ENCODE results near the gene SEMA6B. TPM values are rescaled to one million over a fixed set of nuclear protein-coding genes. Genes with fewer than 3 reads are reported as not detected.

The SEMA6B gene
- total RNA-seq, 3 donors from 2014 or later = 2.3 to 8.8 (median 3.2) TPM

- no peak for TF ChIP-seq POLR2AphosphoS5 (IDR thresholded peaks at IDR 0.05)
- peak overlapping the region in 1 of 2 donors; percentile 7 for H3K27ac ChIP-seq
- DNase-seq (ENCODE audit: low spot score in 2 of 2) = no peak
- no peaks in the 10 kb centered on the region for H3K4me1 ChIP-seq
- H3K4me3 ChIP-seq = no peak overlapping the region
- H3K36me3 ChIP-seq = no peaks in the 10 kb centered on the region
- H3K27me3 ChIP-seq = no peaks in the 10 kb centered on the region
- no peaks in the 10 kb centered on the region for H3K9me3 ChIP-seq
- intact Hi-C loops (cut with DNase I; ENCODE audit: low total_unique reads) = no loop called here
These were observed 52.9 kb downstream of the SEMA6B start for GRCh38 chr19:4506449-4507149.

GRCh38 chr19:4505570-4506448 is 53.7 kb downstream of the SEMA6B start:
- no peak for DNase-seq (ENCODE audit: low spot score in 2 of 2)
- Histone ChIP-seq H3K27ac (no peak overlapping the region), H3K27me3 (no peaks in the 10 kb centered on the region), H3K9me3 (no peaks in the 10 kb centered on the region), H3K36me3 (no peaks in the 10 kb centered on the region), H3K4me1 (no peaks in the 10 kb centered on the region), H3K4me3 (no peak overlapping the region)
- TF ChIP-seq POLR2AphosphoS5 (IDR thresholded peaks at IDR 0.05) (no peak), CTCF (IDR thresholded peaks at IDR 0.05) (no peak), POLR2A (IDR thresholded peaks at IDR 0.05) (no peak)
- intact Hi-C loops (cut with DNase I; ENCODE audit: low total_unique reads) = no loop called here

- intact Hi-C loops (cut with DNase I; ENCODE audit: low total_unique reads) = no loop called here
- no peaks in the 10 kb centered on the region for H3K36me3 ChIP-seq
- no peak for DNase-seq (ENCODE audit: low spot score in 2 of 2)
- no peaks in the 10 kb centered on the region for H3K9me3 ChIP-seq
- no peaks in the 10 kb centered on the region for H3K4me1 ChIP-seq
- H3K4me3 ChIP-seq = no peak overlapping the region
- no peaks in the 10 kb centered on the region for H3K27me3 ChIP-seq
- TF ChIP-seq POLR2A (IDR thresholded peaks at IDR 0.05) (no peak), CTCF (IDR thresholded peaks at IDR 0.05) (no peak), POLR2AphosphoS5 (IDR thresholded peaks at IDR 0.05) (no peak)
- H3K27ac ChIP-seq = no peak overlapping the region
These were observed 54.5 kb downstream of the SEMA6B start for GRCh38 chr19:4504891-4505569.

GRCh38 chr19:4504297-4504701 is 55.2 kb downstream of the SEMA6B start:
- Histone ChIP-seq H3K27ac (no peak overlapping the region), H3K9me3 (no peaks in the 10 kb centered on the region), H3K4me3 (no peak overlapping the region), H3K4me1 (no peaks in the 10 kb centered on the region), H3K36me3 (no peaks in the 10 kb centered on the region), H3K27me3 (no peaks in the 10 kb centered on the region)
- intact Hi-C loops (cut with DNase I; ENCODE audit: low total_unique reads) = no loop called here
- TF ChIP-seq POLR2A (IDR thresholded peaks at IDR 0.05) (no peak), POLR2AphosphoS5 (IDR thresholded peaks at IDR 0.05) (no peak), CTCF (IDR thresholded peaks at IDR 0.05) (no peak)
- DNase-seq (ENCODE audit: low spot score in 2 of 2) = no peak

- no peak for DNase-seq (ENCODE audit: low spot score in 2 of 2)
- no peaks in the 10 kb centered on the region for H3K4me1 ChIP-seq
- intact Hi-C loops (cut with DNase I; ENCODE audit: low total_unique reads) = no loop called here
These were observed 55.7 kb downstream of the SEMA6B start for GRCh38 chr19:4503825-4504170.

More at GRCh38 chr19:4503825-4504170, 55.7 kb downstream of the SEMA6B start:
- H3K9me3 ChIP-seq = no peaks in the 10 kb centered on the region
- no peaks in the 10 kb centered on the region for H3K27me3 ChIP-seq
- TF ChIP-seq POLR2A (IDR thresholded peaks at IDR 0.05) = no peak
- TF ChIP-seq POLR2AphosphoS5 (IDR thresholded peaks at IDR 0.05) = no peak
- TF ChIP-seq CTCF (IDR thresholded peaks at IDR 0.05) = no peak
- H3K27ac ChIP-seq = no peak overlapping the region
- no peaks in the 10 kb centered on the region for H3K36me3 ChIP-seq
- no peak overlapping the region for H3K4me3 ChIP-seq

All from breast epithelium (tissue), 4 donors.